G401 (cell line): Measurements from ENCODE around the gene AXIN2. TPM values are rescaled to one million over a fixed set of nuclear protein-coding genes. Genes with fewer than 3 reads are reported as not detected.

Source experiments
- DNase-seq: peaks from one replicate; pipeline ENCODE4 v3.0.0-alpha.2; 2015; ENCODE audit warnings: low spot score
- in situ Hi-C: cut with HindIII; loops from 2 replicates; pipeline ENCODE4 v1.10.0; 2016; ENCODE audit warnings: low sequenced_read_pairs, mixed read lengths
- total RNA-seq: library from RNA; depleted of rRNA; stranded (reverse); fragments of >200 nt; shearing (Covaris generic); gene quantifications from 2 replicates; pipeline ENCODE4 v1.2.3, GENCODE V29; 2014

AXIN2 gene
- total RNA-seq, 1 experiment from 2014 or later, result 6.3 TPM

DNA sequence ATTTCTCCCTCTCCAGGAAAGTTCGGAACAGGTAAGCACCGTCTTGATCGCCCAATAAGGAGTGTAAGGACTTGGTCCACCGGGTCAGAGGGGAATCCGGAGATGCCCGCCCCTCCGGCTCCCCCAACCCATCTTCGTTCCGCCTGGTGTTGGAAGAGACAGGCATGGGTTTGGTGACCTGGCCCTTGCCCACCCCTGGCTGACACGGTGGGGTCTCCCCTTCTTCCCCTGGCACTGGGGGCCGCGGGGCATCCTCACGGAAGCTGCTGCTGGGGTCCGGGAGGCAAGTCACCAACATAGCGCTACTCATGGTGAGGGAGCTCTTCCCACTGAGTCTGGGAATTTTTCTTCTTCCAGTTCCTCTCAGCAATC is 3.2 kb downstream of the AXIN2 start:
- DNase-seq, result no peak
- in situ Hi-C loops, result no loop called here

- in situ Hi-C loops, result no loop called here
- DNase-seq, result no peak
Observed at GRCh38 chr17:65557349-65558310, 3.8 kb downstream of the AXIN2 start.

DNA sequence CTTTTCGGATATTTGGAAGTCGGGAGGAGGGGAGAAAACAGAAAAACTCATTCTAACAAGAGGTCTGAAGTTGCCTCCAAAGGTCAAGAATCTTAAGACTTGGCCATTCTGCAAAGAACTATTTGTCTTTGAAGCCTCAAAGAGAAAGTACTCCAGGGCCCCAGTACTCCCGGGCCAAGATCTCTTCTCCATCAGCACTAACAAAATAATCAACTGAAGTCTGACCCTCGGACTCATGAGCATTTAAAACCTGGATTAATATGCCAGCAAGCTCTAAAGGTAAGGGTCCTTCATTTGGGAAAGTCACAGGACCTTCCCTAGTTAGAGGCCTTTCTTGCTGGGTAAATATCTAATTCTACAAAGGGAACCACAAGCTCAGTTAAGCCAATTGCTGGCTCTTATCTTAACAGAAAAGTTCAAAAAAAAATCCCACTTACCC is 4.5 kb downstream of the AXIN2 start:
- DNase-seq, result no peak
- in situ Hi-C loops, result no loop called here

DNA sequence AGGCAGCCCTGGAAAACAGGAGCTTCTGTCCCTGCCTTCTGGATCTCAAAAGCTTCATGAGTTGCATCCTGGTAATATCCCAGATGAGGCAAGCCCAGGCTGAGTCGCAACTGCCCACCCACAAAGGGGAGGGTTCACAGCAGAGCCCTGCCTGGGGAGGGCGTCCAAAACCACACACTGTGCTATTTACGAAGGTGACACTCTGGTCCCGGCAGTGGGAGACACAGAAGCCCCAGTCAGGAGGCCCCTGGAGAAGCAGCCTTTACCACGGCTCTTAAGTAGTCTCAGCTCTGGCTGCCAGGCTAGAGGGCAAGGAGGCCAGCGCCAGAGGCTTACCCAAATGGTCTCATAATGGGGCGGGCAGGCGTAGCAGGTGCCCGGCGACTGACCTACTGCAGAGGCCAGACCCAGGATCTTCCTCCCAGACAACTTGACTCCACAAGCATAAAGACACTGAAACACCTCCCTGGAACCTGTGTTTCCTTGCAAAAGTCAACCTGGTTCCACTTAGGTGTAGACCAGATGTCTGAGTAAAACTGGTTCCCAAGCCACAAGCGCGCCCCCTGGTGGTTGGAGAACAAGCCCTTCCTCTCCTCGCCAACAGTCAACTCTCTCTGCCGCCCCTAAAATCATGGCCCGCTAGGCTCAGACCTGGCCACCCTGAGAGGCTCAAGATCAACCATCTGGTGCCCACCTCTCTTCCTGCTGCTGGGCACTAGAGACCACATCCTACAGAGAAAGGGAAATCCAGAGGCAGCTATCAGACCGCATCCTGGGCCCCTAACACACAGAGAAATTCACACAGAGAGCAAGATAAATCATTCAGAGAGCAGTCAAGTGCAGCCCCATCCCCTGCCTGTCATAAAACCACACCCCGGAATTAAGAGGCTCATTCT is 5.2 kb downstream of the AXIN2 start:
- in situ Hi-C loops, result no loop called here
- DNase-seq, result peak; percentile 52

DNA sequence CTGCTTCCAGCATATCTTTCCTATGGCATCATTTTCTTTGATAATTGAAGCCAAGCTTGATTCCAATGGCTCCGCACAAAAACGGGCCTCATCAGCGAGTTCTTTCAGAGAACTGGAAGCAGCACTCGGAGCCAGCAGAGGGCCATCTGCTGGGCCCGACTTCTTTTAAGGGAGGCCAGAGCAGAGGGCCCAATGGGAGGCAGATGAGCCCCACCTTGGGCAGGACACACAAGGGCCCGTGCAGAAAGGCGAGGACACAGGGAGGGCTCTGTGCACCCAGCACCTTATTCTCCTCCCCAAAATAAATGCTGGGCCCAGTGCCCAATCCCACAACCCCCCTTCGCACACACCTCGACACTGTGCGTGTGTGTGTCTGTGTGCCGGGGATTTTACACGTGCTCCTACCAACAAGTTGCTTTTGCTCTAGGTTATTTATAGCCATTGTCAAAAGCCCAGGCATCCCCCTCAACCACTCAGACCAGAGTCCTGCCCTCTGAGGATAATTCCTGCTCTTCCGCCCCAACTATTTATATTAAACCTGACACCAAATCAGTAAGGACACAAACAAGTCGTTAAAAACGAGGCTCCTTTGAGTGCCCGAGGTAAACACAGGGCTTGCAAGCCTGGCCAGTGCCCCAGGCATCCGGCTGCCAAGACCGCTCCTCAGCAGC is 6.8 kb downstream of the AXIN2 start:
- peak; percentile 62 for DNase-seq
- in situ Hi-C loops, result no loop called here

DNA sequence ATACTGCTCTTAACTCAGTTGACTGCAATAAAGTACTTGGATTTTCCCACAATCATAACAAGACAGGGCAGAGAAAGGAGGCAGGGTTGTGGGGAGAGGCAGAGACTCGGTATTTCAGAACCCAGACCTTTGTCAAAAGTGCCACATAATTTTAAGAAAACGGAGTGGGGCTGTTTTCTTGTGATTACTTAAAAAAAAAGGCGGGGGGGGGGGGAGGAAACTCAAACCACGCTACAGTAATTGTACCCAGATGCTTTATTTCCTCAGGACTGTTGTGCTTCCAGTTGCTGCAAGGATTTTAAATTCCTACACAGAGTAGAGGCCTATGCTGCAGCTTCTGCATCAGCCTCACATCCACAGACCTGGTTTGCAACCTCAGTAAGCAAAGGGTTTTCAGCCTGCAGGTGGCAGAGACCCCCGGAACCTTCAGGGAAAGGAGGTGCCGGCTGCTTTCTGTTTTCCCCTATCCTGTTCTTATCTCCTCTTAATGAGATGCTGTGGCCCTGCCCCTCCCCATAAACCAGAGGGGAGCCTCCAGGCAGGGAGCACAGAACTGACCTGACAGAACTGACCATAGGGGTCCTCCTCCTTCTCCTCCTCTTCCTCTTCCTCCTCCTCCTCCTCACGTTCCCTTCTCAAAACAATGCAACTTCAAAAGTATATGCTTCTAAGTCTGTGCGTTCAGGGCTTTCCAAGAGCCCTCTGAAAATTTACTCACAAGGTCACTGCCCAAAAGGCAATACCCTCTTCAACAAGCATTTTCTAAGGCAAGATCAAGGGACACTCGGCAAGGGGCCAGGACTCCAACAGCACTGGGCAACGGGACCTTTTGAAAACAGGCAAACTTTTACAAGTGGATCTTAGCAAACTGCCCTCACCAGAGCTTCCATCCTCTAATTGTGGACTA is 7.5 kb downstream of the AXIN2 start:
- DNase-seq, result no peak
- in situ Hi-C loops, result no loop called here

- in situ Hi-C loops, result no loop called here
Observed at GRCh38 chr17:65553009-65553645, 8.3 kb downstream of the AXIN2 start.

GRCh38 chr17:65552214-65552613 is 9.2 kb downstream of the AXIN2 start:
- in situ Hi-C loops, result no loop called here
- DNase-seq, result no peak

More at GRCh38 chr17:65553009-65553645, 8.3 kb downstream of the AXIN2 start:
- DNase-seq, result no peak

DNA sequence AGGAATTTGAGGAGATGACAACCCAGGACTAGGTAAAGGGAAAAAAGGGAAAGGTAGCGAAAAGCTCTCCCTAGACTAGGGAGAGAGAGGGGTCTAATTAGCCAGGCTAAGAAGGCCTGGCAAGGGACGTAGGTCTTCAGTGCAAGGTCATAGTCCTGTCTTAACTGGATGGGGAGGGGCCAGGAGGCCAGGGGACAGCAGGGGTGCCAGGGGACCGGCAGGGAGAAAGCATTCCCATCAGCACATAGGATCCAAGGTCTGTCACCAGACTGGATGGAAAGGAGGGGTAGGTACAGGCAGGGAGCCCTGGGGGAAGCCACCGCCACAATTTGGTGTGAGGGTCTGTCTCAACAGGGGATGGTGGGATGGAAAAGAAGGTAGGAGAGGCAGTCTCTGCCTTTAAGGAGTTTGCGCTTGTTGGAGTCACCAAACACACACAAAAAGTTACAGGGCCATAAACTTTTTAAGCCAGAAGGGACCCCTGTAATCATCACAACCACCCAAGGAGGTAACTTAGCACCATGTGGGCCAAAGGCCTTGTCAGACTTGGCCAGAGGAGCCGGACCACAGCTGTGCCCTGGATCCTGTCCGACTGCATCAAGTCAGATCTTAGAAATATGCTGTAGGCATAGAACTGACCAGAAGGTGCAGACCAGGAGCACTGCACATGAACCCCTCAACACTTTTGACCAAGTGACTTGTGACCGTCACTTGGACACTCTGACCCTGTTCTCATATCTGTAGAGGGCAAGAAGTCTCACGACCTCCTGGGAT is 10.0 kb downstream of the AXIN2 start:
- DNase-seq, result no peak
- in situ Hi-C loops, result no loop called here

DNA sequence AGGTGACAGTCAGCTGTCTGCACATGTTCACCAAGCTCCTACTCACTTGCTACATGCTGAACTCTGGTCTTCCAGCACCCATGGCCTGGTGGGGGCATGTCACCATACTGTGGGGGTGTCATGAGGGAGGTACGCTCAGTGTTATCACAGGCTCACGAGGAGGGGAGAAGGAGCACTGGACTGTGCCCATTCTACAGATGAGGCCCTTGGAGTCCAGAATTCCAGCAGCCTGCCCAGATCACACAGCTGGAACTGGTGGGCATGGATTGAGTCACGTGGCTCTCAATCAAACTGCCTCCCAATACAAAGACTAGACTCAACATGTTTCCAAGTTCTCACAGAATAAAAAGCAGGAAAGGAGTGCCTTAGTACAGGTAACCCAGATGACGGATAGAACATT is 10.7 kb downstream of the AXIN2 start:
- DNase-seq, result no peak
- in situ Hi-C loops, result no loop called here

- in situ Hi-C loops, result no loop called here
- no peak for DNase-seq
Observed at GRCh38 chr17:65550075-65550662, 11.3 kb downstream of the AXIN2 start.

- in situ Hi-C loops, result no loop called here
- peak; percentile 21 for DNase-seq
Observed at GRCh38 chr17:65548269-65548969, 13.0 kb downstream of the AXIN2 start.

- DNase-seq, result no peak
- in situ Hi-C loops, result no loop called here
Observed at GRCh38 chr17:65547253-65547670, 14.2 kb downstream of the AXIN2 start.

DNA sequence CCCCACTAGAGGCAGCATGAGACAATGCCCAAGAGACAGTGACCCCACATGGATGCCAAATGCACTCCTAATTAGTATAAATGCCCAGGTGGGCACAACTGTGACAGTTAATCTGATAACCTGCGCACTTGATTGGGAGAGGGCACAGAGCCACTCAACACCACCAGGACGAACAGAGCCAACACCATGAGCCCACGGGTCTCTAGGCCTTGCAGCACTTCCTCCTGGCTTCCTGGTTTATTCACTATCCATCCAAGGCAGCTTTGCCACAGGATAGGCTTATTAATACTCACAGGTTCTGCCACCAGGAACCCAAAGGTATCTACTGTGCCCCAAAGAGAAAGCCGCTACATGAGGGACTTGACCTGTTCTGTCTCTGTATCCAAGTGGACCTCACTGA is 14.9 kb downstream of the AXIN2 start:
- DNase-seq, result no peak
- in situ Hi-C loops, result no loop called here

GRCh38 chr17:65545705-65546523 is 15.5 kb downstream of the AXIN2 start:
- no peak for DNase-seq
- in situ Hi-C loops, result no loop called here

DNA sequence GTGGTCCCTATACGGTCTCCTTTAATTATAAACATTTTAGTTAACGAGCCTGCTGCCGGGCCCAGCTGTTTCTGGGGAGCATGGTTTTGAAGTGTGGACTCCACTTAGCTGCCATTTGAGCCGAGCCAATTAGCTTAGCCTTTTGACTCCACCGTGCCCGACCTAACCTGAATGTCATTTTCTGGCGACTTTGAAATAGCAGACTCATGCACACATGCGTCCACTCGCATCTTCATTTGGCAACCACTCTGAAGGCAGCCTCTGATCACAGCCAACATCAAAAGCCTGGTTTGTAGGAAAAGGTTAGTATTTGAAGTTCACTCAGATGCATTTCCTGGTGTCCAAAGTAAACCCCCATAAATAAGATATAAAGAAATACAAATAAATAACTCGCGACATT is 16.8 kb downstream of the AXIN2 start:
- in situ Hi-C loops, result no loop called here
- DNase-seq, result no peak
